CD14-positive monocyte (primary cell): Measurements from ENCODE around the gene KIAA0753. TPM values are rescaled to one million over a fixed set of nuclear protein-coding genes. Genes with fewer than 3 reads are reported as not detected.
A peak's percentile ranks its signal among the peaks of the same experiment; 100 is the strongest.

Experiments
- DNase-seq, 3 donors: peaks; one replicate each; pipeline ENCODE4 v3.0.0-alpha.2; 2011 to 2022
- H2AFZ ChIP-seq: 2 replicates; pipeline ENCODE4 v1.6.0; 2012; ENCODE audit warnings: mild to moderate bottlenecking, low read depth, low read length, inconsistent platforms; ENCODE audit not compliant: insufficient read depth, poor library complexity, severe bottlenecking
- H3K27ac ChIP-seq, 2 donors: 1 replicate in 1 of 2; 2 replicates in 1 of 2; pipeline ENCODE4 v1.5.1; 2012 to 2013; ENCODE audit warnings: low read length in 2 of 2, control low read depth in 1 of 2, inconsistent platforms in 1 of 2, low read depth in 1 of 2, mild to moderate bottlenecking in 1 of 2
- H3K27me3 ChIP-seq, 2 donors: one replicate each; pipeline versions ENCODE4 v1.6.0 to v1.6.1; 2011 to 2013; ENCODE audit warnings: low read length in 2 of 2; ENCODE audit not compliant: control insufficient read depth in 2 of 2, insufficient read depth in 2 of 2
- H3K36me3 ChIP-seq, 2 donors: replicated peaks in 1 of 2; 1 replicate in 1 of 2; 2 replicates in 1 of 2; pipeline versions ENCODE4 v1.5.1 to v1.6.1; 2012 to 2013; ENCODE audit warnings: low read length in 2 of 2, control low read depth in 1 of 2, inconsistent platforms in 1 of 2, mild to moderate bottlenecking in 1 of 2; ENCODE audit not compliant: insufficient read depth in 2 of 2, control insufficient read depth in 1 of 2
- H3K4me1 ChIP-seq, 2 donors: 1 replicate in 1 of 2; 2 replicates in 1 of 2; pipeline versions ENCODE4 v1.5.1 to v1.6.1; 2012 to 2013; ENCODE audit warnings: low read length in 2 of 2, control low read depth in 1 of 2, inconsistent platforms in 1 of 2, mild to moderate bottlenecking in 1 of 2, moderate library complexity in 1 of 2; ENCODE audit not compliant: insufficient read depth in 2 of 2, control insufficient read depth in 1 of 2
- H3K4me2 ChIP-seq: replicated peaks from 2 replicates; pipeline ENCODE3; 2012; ENCODE audit warnings: low read length, moderate library complexity, mild to moderate bottlenecking; ENCODE audit not compliant: poor library complexity, severe bottlenecking; ENCODE audit errors: extremely low read depth
- H3K4me3 ChIP-seq, 3 experiments: fragments of 200-600 bp in 1 of 3; sonication (generic) in 1 of 3; replicated peaks in 1 of 3; 1 replicate in 2 of 3; 2 replicates in 1 of 3; pipeline ENCODE4 v1.5.1; 2011 to 2013; ENCODE audit warnings: low read length in 3 of 3, mild to moderate bottlenecking in 3 of 3, control low read depth in 2 of 3, low read depth in 2 of 3, inconsistent platforms in 1 of 3, moderate library complexity in 1 of 3
- H3K79me2 ChIP-seq: 2 replicates; pipeline ENCODE4 v1.6.0; 2012; ENCODE audit warnings: mild to moderate bottlenecking, control low read depth, inconsistent platforms, low read length, moderate library complexity; ENCODE audit not compliant: insufficient read depth
- H3K9ac ChIP-seq: 2 replicates; pipeline ENCODE4 v1.6.0; 2017; ENCODE audit warnings: low read length, mild to moderate bottlenecking; ENCODE audit not compliant: insufficient read depth, poor library complexity, severe bottlenecking
- H3K9me3 ChIP-seq, 2 donors: replicated peaks in 1 of 2; 1 replicate in 1 of 2; 2 replicates in 1 of 2; pipeline versions ENCODE4 v1.5.1 to v1.6.1; 2012 to 2013; ENCODE audit warnings: low read length in 2 of 2, control low read depth in 1 of 2; ENCODE audit not compliant: control insufficient read depth in 1 of 2, insufficient read depth in 1 of 2
- H4K20me1 ChIP-seq: 2 replicates; pipeline ENCODE4 v1.6.0; 2012; ENCODE audit warnings: mild to moderate bottlenecking, low read length, control low read depth, moderate library complexity; ENCODE audit not compliant: insufficient read depth
- H3K27ac Mint-ChIP-seq, 7 donors: one replicate each; pipeline ENCODE4 v1.8.0; 2020; ENCODE audit warnings: mild to moderate bottlenecking in 7 of 7, mixed read lengths in 7 of 7, moderate library complexity in 6 of 7, inconsistent platforms in 2 of 7
- H3K27me3 Mint-ChIP-seq, 3 donors: one replicate each; pipeline ENCODE4 v1.8.0; 2021 to 2022; ENCODE audit warnings: low read depth in 3 of 3, mild to moderate bottlenecking in 3 of 3, mixed read lengths in 3 of 3, moderate library complexity in 3 of 3, inconsistent platforms in 1 of 3
- H3K36me3 Mint-ChIP-seq, 2 donors: one replicate each; pipeline ENCODE4 v1.8.0; 2020; ENCODE audit warnings: mixed read lengths in 2 of 2, inconsistent platforms in 1 of 2, mild to moderate bottlenecking in 1 of 2
- H3K4me1 Mint-ChIP-seq: one replicate; pipeline ENCODE4 v1.8.0; 2020; ENCODE audit warnings: mild to moderate bottlenecking, mixed read lengths
- H3K4me3 Mint-ChIP-seq, 2 donors: one replicate each; pipeline ENCODE4 v1.8.0; 2020; ENCODE audit warnings: mild to moderate bottlenecking in 2 of 2, mixed read lengths in 2 of 2, moderate library complexity in 1 of 2
- H3K9me3 Mint-ChIP-seq, 7 donors: one replicate each; pipeline ENCODE4 v1.8.0; 2020 to 2022; ENCODE audit warnings: mixed read lengths in 7 of 7, mild to moderate bottlenecking in 6 of 7, moderate library complexity in 6 of 7, inconsistent platforms in 2 of 7
- WGBS: methylation state at CpG from one replicate; pipeline ENCODE4 v1.1.5; 2013; ENCODE audit warnings: missing lambda C conversion rate; ENCODE audit not compliant: insufficient coverage; 5-methylcytosine and 5-hydroxymethylcytosine counted together
- intact Hi-C, 2 donors: fragments of 100-400 bp; cut with micrococcal nuclease; formaldehyde crosslinking; loops; one replicate each; pipeline versions ENCODE4 v1.15.0 to v1.15.1; 2023
- polyA plus RNA-seq, 3 donors: library from polyadenylated mRNA; depleted of rRNA in 1 of 3; unstranded in 2 of 3; stranded (reverse) in 1 of 3; fragments of 300-500 nt in 2 of 3; fragments of >200 nt in 1 of 3; fragmentation: Illumina TruSeq in 2 of 3; gene quantifications; 1 replicate in 2 of 3; 2 replicates in 1 of 3; pipeline ENCODE4 v1.2.3, GENCODE V29; 2012 to 2021
- TF ChIP-seq, protein P1 (sequence below): fragments of 200-600 bp; IDR thresholded peaks from one replicate; pipeline ENCODE4 v1.8.0; 2022; ENCODE audit warnings: antibody characterized with exemption, mild to moderate bottlenecking

The KIAA0753 gene
- polyA plus RNA-seq, 3 donors, result 1.7 to 6.6 (median 3.5) TPM

GRCh38 chr17:6677158-6677831, 36.8 kb upstream of the KIAA0753 start:
- H3K27ac ChIP-seq, result no peak overlapping the region
- Mint-ChIP-seq H3K36me3 (no peaks in the 10 kb centered on the region), H3K9me3 (no peaks in the 10 kb centered on the region), H3K27ac (no peak overlapping the region), H3K4me1 (peaks cover 3% of the 10 kb centered on the region), H3K27me3 (peaks cover 48 to 70% (median 68%) of the 10 kb centered on the region in 3 donors), H3K4me3 (peak overlapping the region in 1 of 2 donors; percentile 43)
- no peak overlapping the region for H3K9ac ChIP-seq
- intact Hi-C loops, result no loop called here
- no peaks in the 10 kb centered on the region for H3K9me3 ChIP-seq
- TF ChIP-seq, protein P1, sequence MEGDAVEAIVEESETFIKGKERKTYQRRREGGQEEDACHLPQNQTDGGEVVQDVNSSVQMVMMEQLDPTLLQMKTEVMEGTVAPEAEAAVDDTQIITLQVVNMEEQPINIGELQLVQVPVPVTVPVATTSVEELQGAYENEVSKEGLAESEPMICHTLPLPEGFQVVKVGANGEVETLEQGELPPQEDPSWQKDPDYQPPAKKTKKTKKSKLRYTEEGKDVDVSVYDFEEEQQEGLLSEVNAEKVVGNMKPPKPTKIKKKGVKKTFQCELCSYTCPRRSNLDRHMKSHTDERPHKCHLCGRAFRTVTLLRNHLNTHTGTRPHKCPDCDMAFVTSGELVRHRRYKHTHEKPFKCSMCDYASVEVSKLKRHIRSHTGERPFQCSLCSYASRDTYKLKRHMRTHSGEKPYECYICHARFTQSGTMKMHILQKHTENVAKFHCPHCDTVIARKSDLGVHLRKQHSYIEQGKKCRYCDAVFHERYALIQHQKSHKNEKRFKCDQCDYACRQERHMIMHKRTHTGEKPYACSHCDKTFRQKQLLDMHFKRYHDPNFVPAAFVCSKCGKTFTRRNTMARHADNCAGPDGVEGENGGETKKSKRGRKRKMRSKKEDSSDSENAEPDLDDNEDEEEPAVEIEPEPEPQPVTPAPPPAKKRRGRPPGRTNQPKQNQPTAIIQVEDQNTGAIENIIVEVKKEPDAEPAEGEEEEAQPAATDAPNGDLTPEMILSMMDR, result no peak
- no peak overlapping the region for H3K4me2 ChIP-seq
- H2AFZ ChIP-seq, result no peak overlapping the region
- WGBS, result 18% methylated on average over 9 of the region's 16 CpGs
- peaks cover 7 to 34% of the 10 kb centered on the region in 2 donors for H3K27me3 ChIP-seq
- no peaks in the 10 kb centered on the region for H3K4me1 ChIP-seq
- no peak for DNase-seq
- H3K79me2 ChIP-seq, result no peaks in the 10 kb centered on the region
- H3K36me3 ChIP-seq, result no peaks in the 10 kb centered on the region
- no peaks in the 10 kb centered on the region for H4K20me1 ChIP-seq
- no peak overlapping the region for H3K4me3 ChIP-seq

GRCh38 chr17:6676802-6677157, 36.3 kb upstream of the KIAA0753 start:
- Histone ChIP-seq H3K27me3 (peaks cover 7 to 34% of the 10 kb centered on the region in 2 donors), H3K4me1 (no peaks in the 10 kb centered on the region), H3K4me3 (no peak overlapping the region), H3K79me2 (no peaks in the 10 kb centered on the region), H3K36me3 (no peaks in the 10 kb centered on the region), H2AFZ (no peak overlapping the region), H3K4me2 (no peak overlapping the region), H4K20me1 (no peaks in the 10 kb centered on the region), H3K9ac (no peak overlapping the region), H3K27ac (no peak overlapping the region), H3K9me3 (no peaks in the 10 kb centered on the region)
- WGBS, result 76% methylated on average over 6 of the region's 6 CpGs
- DNase-seq, result no peak
- Mint-ChIP-seq H3K4me3 (peak overlapping the region in 1 of 2 donors; percentile 22), H3K27ac (no peak overlapping the region), H3K36me3 (no peaks in the 10 kb centered on the region), H3K4me1 (peaks cover 3% of the 10 kb centered on the region), H3K27me3 (peaks cover 44 to 68% (median 67%) of the 10 kb centered on the region in 3 donors), H3K9me3 (no peaks in the 10 kb centered on the region)
- TF ChIP-seq, protein P1, result no peak
- intact Hi-C loops, result no loop called here
